Dermis blood vessel endothelial cell (primary cell): ENCODE measurements around the gene LRRC8D. TPM values are rescaled to one million over a fixed set of nuclear protein-coding genes. Genes with fewer than 3 reads are reported as not detected.
"Not testable (repeated sequence)": the region's sequence is repeated elsewhere in the genome, so short reads cannot be mapped to it uniquely, and the experiment has no call there.

ENCODE experiments used
- DNase-seq: peaks from one replicate; pipeline ENCODE4 v3.0.0; 2010
- total RNA-seq: library from RNA; depleted of rRNA; stranded (reverse); fragments of >200 nt; gene quantifications from 2 replicates; pipeline ENCODE4 v1.2.3, GENCODE V29; 2014

The LRRC8D gene
- total RNA-seq, 1 donor from 2014 or later: 18.5 TPM

DNA sequence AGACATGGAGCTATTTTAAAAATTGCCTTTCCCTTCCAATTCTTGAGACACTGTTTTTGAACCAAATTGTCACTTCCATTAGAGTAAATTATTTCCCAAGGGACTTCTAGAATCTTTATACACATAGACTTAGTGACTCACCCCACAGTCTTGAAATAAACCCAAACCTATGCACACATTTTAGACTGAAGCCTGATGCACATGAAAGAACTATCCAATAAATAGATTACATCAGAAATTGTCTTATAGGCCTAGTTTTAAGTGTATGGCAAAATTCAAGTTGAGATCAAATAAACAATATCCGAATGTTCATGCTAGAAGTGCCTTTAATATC lies 141.9 kb downstream of the LRRC8D start:
- DNase-seq: no peak

DNA sequence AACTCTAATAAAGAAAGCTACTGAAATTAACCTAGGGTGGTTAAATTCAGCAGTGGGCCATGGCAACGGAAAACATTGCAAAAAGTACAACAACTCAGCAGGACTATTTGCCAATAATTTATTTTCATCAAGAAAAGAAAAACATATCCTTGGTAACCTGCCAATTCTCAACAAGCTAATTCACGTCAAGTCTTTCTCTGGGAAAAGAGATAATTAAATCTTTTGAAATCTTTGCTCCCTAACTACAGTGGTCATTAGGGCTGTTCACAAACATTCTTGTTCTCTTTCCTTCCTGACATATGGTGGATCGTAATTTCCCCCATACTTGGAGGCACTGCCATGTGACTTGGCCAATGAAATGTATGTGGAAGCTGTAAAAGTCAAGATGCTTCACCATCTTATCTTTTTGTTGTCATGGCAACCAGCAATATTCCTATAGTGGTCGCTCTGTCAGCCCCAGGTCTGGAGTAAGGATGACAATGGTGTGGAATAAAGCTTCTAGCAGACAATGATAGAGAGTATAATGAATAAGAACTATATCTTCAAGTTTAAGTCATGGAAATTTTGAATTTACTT lies 144.4 kb downstream of the LRRC8D start:
- DNase-seq: peak; percentile 87

DNA sequence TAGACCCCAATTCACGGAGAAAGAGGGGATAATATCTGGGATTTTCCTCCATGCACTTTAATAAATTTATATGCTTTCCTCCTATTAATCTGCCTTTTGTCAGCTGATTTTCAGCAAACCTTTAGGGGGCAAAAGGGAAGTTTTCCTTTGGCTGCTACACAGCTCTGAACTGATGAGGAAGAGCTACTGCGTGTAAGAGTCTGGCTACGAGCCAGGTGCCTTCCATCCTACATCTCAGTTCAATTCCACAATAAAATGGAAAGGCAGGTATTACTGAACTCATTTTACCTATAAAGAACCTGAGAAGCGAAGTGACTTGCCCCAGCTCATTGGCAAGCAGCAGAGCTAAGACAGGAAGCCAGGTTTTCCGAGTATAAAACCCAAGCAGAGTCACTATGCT lies 145.8 kb downstream of the LRRC8D start:
- DNase-seq: peak; percentile 57

DNA sequence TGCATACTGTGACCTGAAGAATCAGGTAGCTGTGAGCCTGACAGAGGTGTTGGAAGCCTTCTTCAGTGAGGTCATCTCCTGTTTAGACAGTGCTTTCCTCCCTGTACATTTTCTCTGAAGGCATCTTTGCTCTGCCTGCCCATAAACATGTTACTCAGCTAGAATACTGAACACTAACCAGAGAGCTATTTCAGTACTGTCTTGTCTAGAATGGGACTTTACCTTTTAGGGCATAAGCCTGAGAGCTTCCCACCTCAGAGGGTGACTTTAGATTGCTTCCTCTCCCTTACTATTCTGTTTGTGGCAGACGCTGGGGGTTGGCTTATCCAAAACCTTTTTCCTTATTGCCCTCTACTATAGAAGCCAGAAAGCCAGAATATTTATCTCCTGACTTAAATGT lies 150.8 kb downstream of the LRRC8D start:
- no peak for DNase-seq

DNA sequence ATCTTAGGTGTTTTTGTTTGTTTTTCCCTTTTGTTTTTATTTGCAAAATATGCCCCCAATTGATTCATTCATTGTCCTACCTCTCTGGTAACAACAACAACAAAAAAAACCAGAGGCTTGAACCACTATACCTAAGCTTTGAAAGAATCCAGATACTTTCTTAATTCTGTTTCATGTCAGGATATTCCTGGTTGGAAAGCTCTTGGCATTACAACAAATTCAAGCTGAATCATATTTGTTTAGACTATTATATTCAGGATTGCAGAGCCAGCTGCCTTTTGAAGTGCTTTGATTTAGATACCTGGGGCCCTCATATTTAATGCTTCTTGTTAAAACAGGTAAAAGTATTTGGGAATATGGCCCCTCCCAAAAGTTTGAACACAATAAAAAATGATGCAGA lies 151.2 kb downstream of the LRRC8D start:
- no peak for DNase-seq

DNA sequence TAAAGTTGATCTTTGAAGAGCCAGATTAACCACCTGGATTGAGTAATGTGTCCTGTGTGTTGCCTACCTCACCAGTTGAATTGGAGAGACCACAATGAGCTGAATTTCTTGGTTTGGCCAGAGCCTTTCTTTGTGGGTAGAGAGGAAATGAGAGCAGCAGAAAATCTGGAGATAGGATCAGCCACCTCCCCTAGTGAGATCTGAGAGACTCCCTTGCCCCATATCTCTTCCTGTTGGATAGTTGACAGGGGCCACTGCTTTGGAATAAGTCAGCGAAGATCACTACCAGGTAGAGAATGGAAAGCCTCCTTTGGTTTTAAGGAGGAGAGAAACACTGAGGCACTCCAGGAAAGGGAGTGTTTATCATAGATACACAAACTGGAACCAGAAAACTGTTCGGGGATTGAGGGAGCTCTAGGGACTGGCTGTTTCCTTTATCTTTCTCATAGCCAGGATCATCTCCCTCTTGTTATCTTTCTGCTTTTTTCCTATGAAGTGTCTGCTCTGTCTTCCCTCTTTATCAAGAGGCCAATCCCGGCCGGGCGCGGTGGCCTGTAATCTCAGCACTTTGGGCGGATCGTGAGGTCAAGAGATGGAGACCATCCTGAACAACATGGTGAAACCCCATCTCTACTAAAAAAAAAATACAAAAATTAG lies 152.8 kb downstream of the LRRC8D start:
- no peak for DNase-seq

DNA sequence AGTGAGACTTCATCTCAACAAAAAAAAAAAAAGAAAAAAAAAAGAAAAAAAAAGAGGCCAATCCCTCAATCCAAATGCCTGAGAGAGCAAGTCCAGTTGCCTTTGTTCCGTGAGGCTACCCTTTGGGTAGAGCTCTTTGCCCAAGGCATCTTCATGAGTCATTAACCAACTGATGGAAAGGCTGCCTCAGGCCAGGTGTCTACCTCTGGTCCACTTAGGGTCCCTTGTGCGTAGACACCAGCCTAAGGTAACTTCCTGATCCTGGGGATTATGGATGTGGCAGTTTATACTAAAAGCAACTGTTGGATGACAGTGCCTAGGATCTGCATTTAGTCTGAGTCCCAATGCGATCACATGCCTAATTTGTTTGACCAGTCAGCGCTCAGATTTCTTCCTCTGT lies 153.4 kb downstream of the LRRC8D start:
- DNase-seq: no peak

DNA sequence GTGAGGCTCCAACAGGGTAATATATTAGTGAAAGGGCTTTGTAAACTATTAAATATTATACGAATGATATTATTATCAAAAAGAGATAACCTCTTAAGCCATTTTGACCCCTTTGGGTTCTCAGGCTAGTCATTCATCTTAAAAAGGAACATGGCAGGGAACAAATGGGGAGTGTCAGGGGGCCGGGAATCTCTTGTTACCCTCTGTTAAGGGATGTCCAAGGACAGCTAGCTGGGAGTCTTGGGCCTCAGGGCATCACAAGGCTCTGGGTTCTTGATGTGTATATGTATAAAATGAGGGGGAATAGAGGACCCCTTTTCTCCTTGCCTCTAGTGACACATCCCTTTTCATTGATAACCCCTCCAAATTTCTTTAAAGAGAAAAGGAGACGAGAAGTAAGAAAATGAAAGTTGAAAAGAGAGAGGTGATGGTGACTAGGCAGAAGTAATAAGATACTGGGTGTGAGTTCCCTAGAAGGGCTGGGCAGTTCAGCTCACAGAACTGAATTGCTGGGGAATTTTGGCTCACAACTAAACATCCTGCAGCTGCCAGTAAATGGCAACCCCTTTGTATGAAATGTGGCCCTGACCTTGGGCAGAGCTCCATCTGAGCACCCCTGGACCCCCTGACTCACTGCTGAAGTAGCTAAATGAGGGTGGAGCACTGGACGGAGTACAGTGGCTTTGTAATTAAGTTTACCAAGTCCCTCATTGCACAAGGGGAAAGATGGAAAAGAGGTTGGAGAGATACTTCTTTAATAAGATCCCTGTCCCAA lies 154.1 kb downstream of the LRRC8D start:
- DNase-seq: peak; percentile 57

DNA sequence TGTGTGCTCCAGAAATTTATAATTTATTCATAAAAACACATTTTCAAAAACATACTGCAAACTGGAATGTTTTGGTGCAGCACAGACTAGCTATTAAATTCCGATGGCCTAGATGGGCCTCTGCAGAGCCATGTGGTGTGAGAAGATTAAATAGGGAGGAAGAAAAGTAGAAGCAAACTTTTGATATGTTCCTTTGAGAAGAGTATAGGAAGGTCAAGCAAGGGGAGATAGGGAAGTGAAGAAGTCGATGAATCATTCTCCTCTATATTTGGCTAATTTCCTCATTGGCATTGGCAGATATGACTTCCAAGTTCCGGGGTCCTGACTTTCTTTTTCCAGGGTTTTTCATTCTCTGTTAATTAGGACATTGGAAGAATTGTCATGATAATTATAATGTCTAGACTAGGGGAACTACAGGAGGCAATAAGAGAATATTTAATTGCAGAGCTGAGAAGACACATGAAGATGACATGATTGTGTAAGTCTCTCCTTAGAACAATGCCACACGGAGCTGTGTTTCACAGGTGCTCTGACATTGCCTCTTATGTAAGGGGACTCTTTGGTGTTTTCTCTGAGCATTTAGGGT lies 154.8 kb downstream of the LRRC8D start:
- DNase-seq: no peak

DNA sequence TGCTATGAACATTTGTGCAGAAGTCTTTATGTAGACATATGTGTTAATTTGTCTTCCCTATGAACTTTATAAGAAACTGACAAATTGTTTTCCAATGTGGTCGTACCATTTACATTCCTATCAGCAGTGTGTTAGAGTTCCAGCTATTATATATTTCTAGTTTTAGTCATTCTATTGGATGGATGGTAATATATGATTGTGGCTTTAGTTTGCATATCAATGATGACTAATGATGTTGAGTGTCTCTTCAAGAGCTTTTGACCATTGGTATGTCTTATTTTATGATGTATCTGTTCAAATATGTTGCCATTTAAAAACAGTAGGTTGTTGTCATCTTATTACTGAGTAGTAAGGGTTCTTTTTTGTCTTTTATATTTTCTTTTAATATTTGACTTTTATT lies 157.9 kb downstream of the LRRC8D start:
- no peak for DNase-seq

DNA sequence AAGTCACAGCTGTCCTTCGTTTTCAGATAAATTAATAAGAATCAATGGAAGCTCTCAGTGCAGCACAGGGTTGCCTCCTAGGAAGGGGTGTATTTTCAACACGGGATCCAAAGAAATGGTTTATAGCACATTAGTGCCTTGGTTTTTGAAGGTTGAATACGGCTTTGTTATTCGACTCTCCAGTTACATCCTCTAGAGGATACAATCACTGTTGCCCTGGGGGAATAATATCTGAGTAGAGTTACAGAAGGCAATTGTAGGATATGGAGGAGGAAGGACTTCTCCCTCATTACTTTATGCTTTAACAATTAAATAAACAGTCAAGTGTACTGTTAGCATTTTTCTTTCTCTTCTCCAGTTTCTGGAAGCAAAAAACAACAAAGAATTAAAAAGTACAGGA lies 159.8 kb downstream of the LRRC8D start:
- no peak for DNase-seq

DNA sequence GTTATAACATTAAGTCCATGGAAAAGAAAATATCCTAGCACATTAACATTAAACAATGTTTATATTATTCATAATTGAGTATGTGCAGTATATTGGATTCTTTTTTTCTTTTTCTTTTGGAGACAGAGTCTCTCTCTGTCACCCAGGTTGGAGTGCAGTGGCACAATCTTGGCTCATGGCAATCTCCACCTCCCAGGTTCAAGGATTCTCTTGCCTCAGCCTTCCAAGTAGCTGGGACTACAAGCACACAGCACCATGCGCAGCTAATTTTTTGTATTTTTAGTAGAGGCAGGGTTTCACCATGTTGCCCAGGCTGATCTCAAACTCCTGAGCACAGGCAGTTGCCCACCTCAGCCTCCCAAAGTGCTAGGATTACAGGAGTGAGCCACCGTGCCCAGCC lies 162.0 kb downstream of the LRRC8D start:
- DNase-seq: not testable (repeated sequence)

DNA sequence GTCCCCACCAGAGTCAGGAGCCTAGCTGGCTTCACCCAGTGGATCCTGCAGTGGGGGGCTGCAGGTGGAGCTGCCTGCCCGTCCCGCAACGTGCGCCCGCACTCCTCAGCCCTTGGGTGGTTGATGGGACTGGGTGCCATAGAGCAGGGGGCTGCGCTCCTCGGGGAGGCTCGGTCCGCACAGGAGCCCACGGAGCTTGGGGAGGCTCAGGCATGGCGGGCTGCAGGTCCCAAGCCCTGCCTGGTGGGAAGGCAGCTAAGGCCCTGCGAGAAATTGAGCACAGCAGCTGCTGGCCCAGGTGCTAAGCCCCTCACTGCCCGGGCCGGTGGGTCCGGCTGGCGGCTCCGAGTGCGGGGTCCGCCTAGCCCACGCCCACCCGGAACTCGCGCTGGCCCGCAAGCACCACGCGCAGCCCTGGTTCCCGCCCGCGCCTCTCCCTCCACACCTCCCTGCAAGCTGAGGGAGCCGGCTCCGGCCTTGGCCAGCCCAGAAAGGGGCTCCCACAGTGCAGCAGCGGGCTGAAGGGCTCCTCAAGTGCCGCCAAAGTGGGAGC lies 163.8 kb downstream of the LRRC8D start:
- not testable (repeated sequence) for DNase-seq

DNA sequence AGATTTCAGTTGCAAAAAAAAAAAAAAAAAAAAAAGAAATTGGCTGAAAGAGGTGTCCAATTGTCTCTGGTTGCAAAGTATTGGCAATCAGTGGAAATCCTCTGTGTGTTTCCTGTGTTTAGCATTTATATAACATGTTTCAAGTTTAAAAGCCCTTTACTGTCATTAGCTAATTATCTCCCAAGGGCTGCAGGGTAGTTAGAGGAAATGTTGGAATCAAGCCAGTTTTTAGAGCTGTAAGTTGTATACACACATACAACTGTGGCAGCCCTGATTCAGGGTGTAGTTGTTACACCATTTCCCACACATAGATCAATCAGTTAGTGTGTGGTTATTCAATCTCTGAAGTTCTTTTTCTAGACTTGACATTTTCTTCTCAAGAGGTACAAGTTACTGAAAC lies 165.2 kb downstream of the LRRC8D start:
- peak; percentile 29 for DNase-seq

Other genes with a start within 250 kb of the LRRC8D start
- 30.0 and 40.4 TPM in 2 replicates for gene LRRC8C, start 187.9 kb upstream of the LRRC8D start, total RNA-seq
- 9.3 and 9.9 TPM in 2 replicates for gene ZNF326, start 174.1 kb downstream of the LRRC8D start, total RNA-seq